GM23338 (cell line): ENCODE measurements around the gene NLGN3. TPM values are rescaled to one million over a fixed set of nuclear protein-coding genes. Genes with fewer than 3 reads are reported as not detected.

Experiments used
- ATAC-seq: fragments of 200-7000 bp; cut with Tn5 transposase; 3 replicates; pipeline ENCODE4 v1.9.1; 2020
- DNase-seq: peaks from one replicate; pipeline ENCODE4 v3.0.0-alpha.2; 2015; ENCODE audit warnings: low spot score
- H2AFZ ChIP-seq: fragments of 200-600 bp; sonication (generic); 2 replicates; pipeline ENCODE4 v1.8.0; 2016; ENCODE audit warnings: antibody characterized with exemption, mild to moderate bottlenecking, moderate library complexity
- H3F3A ChIP-seq: fragments of 200-600 bp; sonication (generic); replicated peaks from 2 replicates; pipeline ENCODE4 v1.8.0; 2017; ENCODE audit warnings: antibody characterized with exemption, mixed run types, low read depth
- H3K27ac ChIP-seq: fragments of 200-600 bp; sonication (generic); 2 replicates; pipeline ENCODE4 v1.6.1; 2016; ENCODE audit warnings: low read depth
- H3K27me3 ChIP-seq: fragments of 200-600 bp; sonication (generic); 2 replicates; pipeline ENCODE4 v1.8.0; 2016; ENCODE audit warnings: mild to moderate bottlenecking, mixed run types, moderate library complexity; ENCODE audit not compliant: insufficient read depth
- H3K36me3 ChIP-seq: fragments of 200-600 bp; sonication (generic); 2 replicates; pipeline ENCODE4 v1.8.0; 2016; ENCODE audit warnings: mild to moderate bottlenecking; ENCODE audit not compliant: insufficient read depth
- H3K4me1 ChIP-seq: fragments of 200-600 bp; sonication (generic); 2 replicates; pipeline ENCODE4 v1.8.0; 2016; ENCODE audit warnings: mild to moderate bottlenecking, moderate library complexity; ENCODE audit not compliant: insufficient read depth
- H3K4me2 ChIP-seq: fragments of 200-600 bp; sonication (generic); 2 replicates; pipeline ENCODE4 v1.7.1; 2017; ENCODE audit warnings: mixed run types
- H3K4me3 ChIP-seq: fragments of 200-600 bp; sonication (generic); 2 replicates; pipeline ENCODE4 v1.6.1; 2016; ENCODE audit warnings: mixed run types
- H3K79me2 ChIP-seq: fragments of 200-600 bp; sonication (generic); replicated peaks from 2 replicates; pipeline ENCODE4 v1.8.0; 2017; ENCODE audit warnings: mild to moderate bottlenecking; ENCODE audit not compliant: insufficient read depth
- H3K9me2 ChIP-seq: fragments of 200-600 bp; sonication (generic); 2 replicates; pipeline ENCODE4 v1.8.0; 2017; ENCODE audit not compliant: insufficient read depth
- H4K20me1 ChIP-seq: fragments of 200-600 bp; sonication (generic); replicated peaks from 2 replicates; pipeline ENCODE4 v1.8.0; 2017; ENCODE audit warnings: mild to moderate bottlenecking; ENCODE audit not compliant: insufficient read depth
- H3K27ac Mint-ChIP-seq: 2 replicates; pipeline ENCODE4 v1.8.0; 2020; ENCODE audit warnings: inconsistent platforms, mild to moderate bottlenecking, moderate library complexity, mixed read lengths
- H3K27me3 Mint-ChIP-seq: 3 replicates; pipeline ENCODE4 v1.8.0; 2022; ENCODE audit warnings: low read depth, mild to moderate bottlenecking, moderate library complexity, mixed read lengths, inconsistent platforms; ENCODE audit not compliant: insufficient read depth, poor library complexity
- H3K36me3 Mint-ChIP-seq: 3 replicates; pipeline ENCODE4 v1.8.0; 2021; ENCODE audit warnings: low read depth, mild to moderate bottlenecking, inconsistent platforms, moderate library complexity, mixed read lengths
- H3K4me1 Mint-ChIP-seq: 3 replicates; pipeline ENCODE4 v1.8.0; 2020; ENCODE audit warnings: mild to moderate bottlenecking, inconsistent platforms, mixed read lengths
- H3K4me3 Mint-ChIP-seq: 3 replicates; pipeline ENCODE4 v1.8.0; 2021; ENCODE audit warnings: moderate library complexity, mild to moderate bottlenecking, inconsistent platforms, mixed read lengths
- H3K9me3 Mint-ChIP-seq: 3 replicates; pipeline ENCODE4 v1.8.0; 2020; ENCODE audit warnings: moderate library complexity, mild to moderate bottlenecking, inconsistent platforms, mixed read lengths
- CREB1 ChIP-seq: fragments of 250-450 bp; sonication (Bioruptor Pico); IDR thresholded peaks from 2 replicates; pipeline ENCODE4 v1.5.0; 2020; ENCODE audit warnings: low read depth, mild to moderate bottlenecking, moderate library complexity
- EZH2 ChIP-seq: fragments of 200-600 bp; sonication (generic); IDR thresholded peaks from one replicate; pipeline ENCODE4 v1.8.0; 2017; ENCODE audit warnings: antibody characterized with exemption, mild to moderate bottlenecking, low read depth; ENCODE audit not compliant: unreplicated experiment
- EZH2phosphoT487 ChIP-seq: fragments of 200-600 bp; sonication (generic); IDR thresholded peaks from one replicate; pipeline ENCODE4 v1.8.1; 2018; ENCODE audit warnings: antibody characterized with exemption; ENCODE audit not compliant: unreplicated experiment
- JUNB ChIP-seq: IDR thresholded peaks from one replicate; pipeline ENCODE4 v1.6.1; 2016; ENCODE audit warnings: antibody characterized with exemption; ENCODE audit not compliant: unreplicated experiment
- NANOG ChIP-seq: IDR thresholded peaks from 2 replicates; pipeline ENCODE4 v1.6.1; 2016; ENCODE audit warnings: antibody characterized with exemption, borderline replicate concordance
- POLR2AphosphoS5 ChIP-seq: IDR thresholded peaks from 2 replicates; pipeline ENCODE4 v1.6.1; 2016; ENCODE audit warnings: antibody characterized with exemption, low read depth
- STAT1 ChIP-seq: IDR thresholded peaks from one replicate; pipeline ENCODE4 v1.6.1; 2016; ENCODE audit warnings: antibody characterized with exemption; ENCODE audit not compliant: unreplicated experiment
- ZNF114 ChIP-seq: fragments of 250-450 bp; sonication (Bioruptor Pico); IDR thresholded peaks from 2 replicates; pipeline ENCODE4 v1.5.0; 2020; ENCODE audit warnings: mild to moderate bottlenecking, moderate library complexity
- ZNF331 ChIP-seq: fragments of 250-450 bp; sonication (Bioruptor Pico); IDR thresholded peaks from 2 replicates; pipeline ENCODE4 v1.5.0; 2020; ENCODE audit warnings: low read depth, mild to moderate bottlenecking, moderate library complexity
- polyA plus RNA-seq: library from polyadenylated mRNA; unstranded; fragments of >200 nt; fragmentation: Nextera tagmentation; extraction: Ambion mirVana; gene quantifications from 2 replicates; pipeline ENCODE4 v1.2.1, GENCODE V29; 2016
- total RNA-seq: library from RNA; depleted of rRNA; stranded (reverse); fragments of >200 nt; shearing (Covaris generic); gene quantifications from 2 replicates; pipeline ENCODE4 v1.2.3, GENCODE V29; 2014
- TF ChIP-seq, protein P1 (sequence below): fragments of 250-450 bp; sonication (Bioruptor Pico); IDR thresholded peaks from 2 replicates; pipeline ENCODE4 v1.5.0; 2020; ENCODE audit warnings: mild to moderate bottlenecking, moderate library complexity
- TF ChIP-seq, protein P2 (sequence below), 2 experiments: fragments of 200-600 bp in 1 of 2; sonication (generic) in 1 of 2; conservative IDR thresholded peaks; 2 replicates each; pipeline versions ENCODE4 v1.5.1 to v1.6.1; 2016 to 2017; ENCODE audit warnings: antibody characterized with exemption in 2 of 2, low read depth in 2 of 2, mild to moderate bottlenecking in 2 of 2, moderate library complexity in 1 of 2
- TF ChIP-seq, protein P3 (sequence below): IDR thresholded peaks from 2 replicates; pipeline ENCODE4 v1.6.1; 2016; ENCODE audit warnings: antibody characterized with exemption
- TF ChIP-seq, protein P4 (sequence below): IDR thresholded peaks from one replicate; pipeline ENCODE4 v1.6.1; 2018; ENCODE audit warnings: antibody characterized with exemption; ENCODE audit not compliant: unreplicated experiment

NLGN3 gene
- total and polyA plus RNA-seq, 2 experiments from 2014 or later = 4.5 to 17.2 TPM

DNA sequence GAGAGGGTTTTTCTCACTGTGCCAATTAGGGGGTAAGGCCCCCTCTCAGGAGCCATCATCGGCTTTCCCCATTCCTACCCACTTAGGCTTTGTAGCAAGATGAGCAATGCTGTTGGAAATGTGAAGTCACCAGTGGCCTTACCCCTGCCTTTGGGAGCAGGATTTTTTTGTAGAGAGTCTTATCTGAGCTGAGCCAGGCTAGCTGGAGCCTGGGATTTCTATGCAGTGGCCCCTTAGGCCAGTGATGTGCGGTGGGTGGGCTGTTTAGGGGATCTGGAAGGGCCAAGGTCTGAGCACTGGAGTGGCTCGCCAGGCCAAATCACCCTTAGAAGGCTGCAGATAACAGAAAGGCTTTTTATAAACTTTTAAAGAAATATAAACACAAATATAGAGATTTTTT lies 42.3 kb upstream of the NLGN3 start:
- H3K4me1 ChIP-seq = peaks cover 57% of the 10 kb centered on the region
- H2AFZ ChIP-seq = no peak overlapping the region
- H3K9me2 ChIP-seq = no peaks in the 10 kb centered on the region
- H3K79me2 ChIP-seq = peaks cover 13% of the 10 kb centered on the region
- ATAC-seq (no peak), DNase-seq (no peak)
- peaks cover 4% of the 10 kb centered on the region; the same call in 1 of the 2 replicates for H3K27me3 ChIP-seq
- 0 out of 2 replicates have a peak overlapping the region, but pooled peaks have one; percentile 52 for H3K27ac Mint-ChIP-seq
- no peaks in the 10 kb centered on the region for H3K36me3 ChIP-seq
- 0 out of 2 replicates have a peak overlapping the region, but pooled peaks have one; percentile 88 for H3K27ac ChIP-seq
- H3K4me3 ChIP-seq = peak overlapping the region; percentile 53; the same call in 1 of the 2 replicates
- peaks cover 10% of the 10 kb centered on the region; the same call in 1 of the 3 replicates for H3K36me3 Mint-ChIP-seq
- H3K27me3 Mint-ChIP-seq = peaks cover 6% of the 10 kb centered on the region
- peaks cover 5% of the 10 kb centered on the region; the same call in 1 of the 2 replicates for H3F3A ChIP-seq
- H3K4me2 ChIP-seq = peak overlapping the region; percentile 71
- H3K4me3 Mint-ChIP-seq = peak overlapping the region; percentile 25; the same call in 1 of the 3 replicates
- H4K20me1 ChIP-seq = no peaks in the 10 kb centered on the region
- TF ChIP-seq CREB1 (CRISPR knock-in tag) (no peak), POLR2AphosphoS5 (no peak), EZH2 (no peak), ZNF331 (CRISPR knock-in tag) (no peak), ZNF114 (CRISPR knock-in tag) (no peak), JUNB (no peak), NANOG (no peak), STAT1 (no peak), EZH2phosphoT487 (no peak)
- TF ChIP-seq, protein P1, sequence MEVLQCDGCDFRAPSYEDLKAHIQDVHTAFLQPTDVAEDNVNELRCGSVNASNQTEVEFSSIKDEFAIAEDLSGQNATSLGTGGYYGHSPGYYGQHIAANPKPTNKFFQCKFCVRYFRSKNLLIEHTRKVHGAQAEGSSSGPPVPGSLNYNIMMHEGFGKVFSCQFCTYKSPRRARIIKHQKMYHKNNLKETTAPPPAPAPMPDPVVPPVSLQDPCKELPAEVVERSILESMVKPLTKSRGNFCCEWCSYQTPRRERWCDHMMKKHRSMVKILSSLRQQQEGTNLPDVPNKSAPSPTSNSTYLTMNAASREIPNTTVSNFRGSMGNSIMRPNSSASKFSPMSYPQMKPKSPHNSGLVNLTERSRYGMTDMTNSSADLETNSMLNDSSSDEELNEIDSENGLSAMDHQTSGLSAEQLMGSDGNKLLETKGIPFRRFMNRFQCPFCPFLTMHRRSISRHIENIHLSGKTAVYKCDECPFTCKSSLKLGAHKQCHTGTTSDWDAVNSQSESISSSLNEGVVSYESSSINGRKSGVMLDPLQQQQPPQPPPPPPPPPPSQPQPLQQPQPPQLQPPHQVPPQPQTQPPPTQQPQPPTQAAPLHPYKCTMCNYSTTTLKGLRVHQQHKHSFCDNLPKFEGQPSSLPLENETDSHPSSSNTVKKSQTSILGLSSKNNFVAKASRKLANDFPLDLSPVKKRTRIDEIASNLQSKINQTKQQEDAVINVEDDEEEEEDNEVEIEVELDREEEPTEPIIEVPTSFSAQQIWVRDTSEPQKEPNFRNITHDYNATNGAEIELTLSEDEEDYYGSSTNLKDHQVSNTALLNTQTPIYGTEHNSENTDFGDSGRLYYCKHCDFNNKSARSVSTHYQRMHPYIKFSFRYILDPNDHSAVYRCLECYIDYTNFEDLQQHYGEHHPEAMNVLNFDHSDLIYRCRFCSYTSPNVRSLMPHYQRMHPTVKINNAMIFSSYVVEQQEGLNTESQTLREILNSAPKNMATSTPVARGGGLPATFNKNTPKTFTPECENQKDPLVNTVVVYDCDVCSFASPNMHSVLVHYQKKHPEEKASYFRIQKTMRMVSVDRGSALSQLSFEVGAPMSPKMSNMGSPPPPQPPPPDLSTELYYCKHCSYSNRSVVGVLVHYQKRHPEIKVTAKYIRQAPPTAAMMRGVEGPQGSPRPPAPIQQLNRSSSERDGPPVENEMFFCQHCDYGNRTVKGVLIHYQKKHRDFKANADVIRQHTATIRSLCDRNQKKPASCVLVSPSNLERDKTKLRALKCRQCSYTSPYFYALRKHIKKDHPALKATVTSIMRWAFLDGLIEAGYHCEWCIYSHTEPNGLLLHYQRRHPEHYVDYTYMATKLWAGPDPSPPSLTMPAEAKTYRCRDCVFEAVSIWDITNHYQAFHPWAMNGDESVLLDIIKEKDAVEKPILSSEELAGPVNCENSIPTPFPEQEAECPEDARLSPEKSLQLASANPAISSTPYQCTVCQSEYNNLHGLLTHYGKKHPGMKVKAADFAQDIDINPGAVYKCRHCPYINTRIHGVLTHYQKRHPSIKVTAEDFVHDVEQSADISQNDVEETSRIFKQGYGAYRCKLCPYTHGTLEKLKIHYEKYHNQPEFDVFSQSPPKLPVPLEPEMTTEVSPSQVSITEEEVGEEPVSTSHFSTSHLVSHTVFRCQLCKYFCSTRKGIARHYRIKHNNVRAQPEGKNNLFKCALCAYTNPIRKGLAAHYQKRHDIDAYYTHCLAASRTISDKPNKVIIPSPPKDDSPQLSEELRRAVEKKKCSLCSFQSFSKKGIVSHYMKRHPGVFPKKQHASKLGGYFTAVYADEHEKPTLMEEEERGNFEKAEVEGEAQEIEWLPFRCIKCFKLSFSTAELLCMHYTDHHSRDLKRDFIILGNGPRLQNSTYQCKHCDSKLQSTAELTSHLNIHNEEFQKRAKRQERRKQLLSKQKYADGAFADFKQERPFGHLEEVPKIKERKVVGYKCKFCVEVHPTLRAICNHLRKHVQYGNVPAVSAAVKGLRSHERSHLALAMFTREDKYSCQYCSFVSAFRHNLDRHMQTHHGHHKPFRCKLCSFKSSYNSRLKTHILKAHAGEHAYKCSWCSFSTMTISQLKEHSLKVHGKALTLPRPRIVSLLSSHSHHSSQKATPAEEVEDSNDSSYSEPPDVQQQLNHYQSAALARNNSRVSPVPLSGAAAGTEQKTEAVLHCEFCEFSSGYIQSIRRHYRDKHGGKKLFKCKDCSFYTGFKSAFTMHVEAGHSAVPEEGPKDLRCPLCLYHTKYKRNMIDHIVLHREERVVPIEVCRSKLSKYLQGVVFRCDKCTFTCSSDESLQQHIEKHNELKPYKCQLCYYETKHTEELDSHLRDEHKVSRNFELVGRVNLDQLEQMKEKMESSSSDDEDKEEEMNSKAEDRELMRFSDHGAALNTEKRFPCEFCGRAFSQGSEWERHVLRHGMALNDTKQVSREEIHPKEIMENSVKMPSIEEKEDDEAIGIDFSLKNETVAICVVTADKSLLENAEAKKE (CRISPR knock-in tag) = no peak
- TF ChIP-seq, protein P2, sequence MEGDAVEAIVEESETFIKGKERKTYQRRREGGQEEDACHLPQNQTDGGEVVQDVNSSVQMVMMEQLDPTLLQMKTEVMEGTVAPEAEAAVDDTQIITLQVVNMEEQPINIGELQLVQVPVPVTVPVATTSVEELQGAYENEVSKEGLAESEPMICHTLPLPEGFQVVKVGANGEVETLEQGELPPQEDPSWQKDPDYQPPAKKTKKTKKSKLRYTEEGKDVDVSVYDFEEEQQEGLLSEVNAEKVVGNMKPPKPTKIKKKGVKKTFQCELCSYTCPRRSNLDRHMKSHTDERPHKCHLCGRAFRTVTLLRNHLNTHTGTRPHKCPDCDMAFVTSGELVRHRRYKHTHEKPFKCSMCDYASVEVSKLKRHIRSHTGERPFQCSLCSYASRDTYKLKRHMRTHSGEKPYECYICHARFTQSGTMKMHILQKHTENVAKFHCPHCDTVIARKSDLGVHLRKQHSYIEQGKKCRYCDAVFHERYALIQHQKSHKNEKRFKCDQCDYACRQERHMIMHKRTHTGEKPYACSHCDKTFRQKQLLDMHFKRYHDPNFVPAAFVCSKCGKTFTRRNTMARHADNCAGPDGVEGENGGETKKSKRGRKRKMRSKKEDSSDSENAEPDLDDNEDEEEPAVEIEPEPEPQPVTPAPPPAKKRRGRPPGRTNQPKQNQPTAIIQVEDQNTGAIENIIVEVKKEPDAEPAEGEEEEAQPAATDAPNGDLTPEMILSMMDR (conservative IDR thresholded peaks at IDR 0.05; ENCODE audit: low read depth in 2 of 2) = no peak
- TF ChIP-seq, protein P3, sequence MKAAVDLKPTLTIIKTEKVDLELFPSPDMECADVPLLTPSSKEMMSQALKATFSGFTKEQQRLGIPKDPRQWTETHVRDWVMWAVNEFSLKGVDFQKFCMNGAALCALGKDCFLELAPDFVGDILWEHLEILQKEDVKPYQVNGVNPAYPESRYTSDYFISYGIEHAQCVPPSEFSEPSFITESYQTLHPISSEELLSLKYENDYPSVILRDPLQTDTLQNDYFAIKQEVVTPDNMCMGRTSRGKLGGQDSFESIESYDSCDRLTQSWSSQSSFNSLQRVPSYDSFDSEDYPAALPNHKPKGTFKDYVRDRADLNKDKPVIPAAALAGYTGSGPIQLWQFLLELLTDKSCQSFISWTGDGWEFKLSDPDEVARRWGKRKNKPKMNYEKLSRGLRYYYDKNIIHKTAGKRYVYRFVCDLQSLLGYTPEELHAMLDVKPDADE = no peak
- TF ChIP-seq, protein P4, sequence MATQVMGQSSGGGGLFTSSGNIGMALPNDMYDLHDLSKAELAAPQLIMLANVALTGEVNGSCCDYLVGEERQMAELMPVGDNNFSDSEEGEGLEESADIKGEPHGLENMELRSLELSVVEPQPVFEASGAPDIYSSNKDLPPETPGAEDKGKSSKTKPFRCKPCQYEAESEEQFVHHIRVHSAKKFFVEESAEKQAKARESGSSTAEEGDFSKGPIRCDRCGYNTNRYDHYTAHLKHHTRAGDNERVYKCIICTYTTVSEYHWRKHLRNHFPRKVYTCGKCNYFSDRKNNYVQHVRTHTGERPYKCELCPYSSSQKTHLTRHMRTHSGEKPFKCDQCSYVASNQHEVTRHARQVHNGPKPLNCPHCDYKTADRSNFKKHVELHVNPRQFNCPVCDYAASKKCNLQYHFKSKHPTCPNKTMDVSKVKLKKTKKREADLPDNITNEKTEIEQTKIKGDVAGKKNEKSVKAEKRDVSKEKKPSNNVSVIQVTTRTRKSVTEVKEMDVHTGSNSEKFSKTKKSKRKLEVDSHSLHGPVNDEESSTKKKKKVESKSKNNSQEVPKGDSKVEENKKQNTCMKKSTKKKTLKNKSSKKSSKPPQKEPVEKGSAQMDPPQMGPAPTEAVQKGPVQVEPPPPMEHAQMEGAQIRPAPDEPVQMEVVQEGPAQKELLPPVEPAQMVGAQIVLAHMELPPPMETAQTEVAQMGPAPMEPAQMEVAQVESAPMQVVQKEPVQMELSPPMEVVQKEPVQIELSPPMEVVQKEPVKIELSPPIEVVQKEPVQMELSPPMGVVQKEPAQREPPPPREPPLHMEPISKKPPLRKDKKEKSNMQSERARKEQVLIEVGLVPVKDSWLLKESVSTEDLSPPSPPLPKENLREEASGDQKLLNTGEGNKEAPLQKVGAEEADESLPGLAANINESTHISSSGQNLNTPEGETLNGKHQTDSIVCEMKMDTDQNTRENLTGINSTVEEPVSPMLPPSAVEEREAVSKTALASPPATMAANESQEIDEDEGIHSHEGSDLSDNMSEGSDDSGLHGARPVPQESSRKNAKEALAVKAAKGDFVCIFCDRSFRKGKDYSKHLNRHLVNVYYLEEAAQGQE = no peak
- H3K4me1 Mint-ChIP-seq = peaks cover 51% of the 10 kb centered on the region
- H3K9me3 Mint-ChIP-seq = no peaks in the 10 kb centered on the region
